Measurements from ENCODE around the gene SNX4. TPM values are rescaled to one million over a fixed set of nuclear protein-coding genes. Genes with fewer than 3 reads are reported as not detected.
A peak's percentile ranks its signal among the peaks of the same experiment; 100 is the strongest.
"Not testable (repeated sequence)": the region's sequence is repeated elsewhere in the genome, so short reads cannot be mapped to it uniquely, and the experiment has no call there.

The SNX4 gene
- 10 to 100 TPM; 33.0 to 37.9 TPM for total RNA-seq

DNA sequence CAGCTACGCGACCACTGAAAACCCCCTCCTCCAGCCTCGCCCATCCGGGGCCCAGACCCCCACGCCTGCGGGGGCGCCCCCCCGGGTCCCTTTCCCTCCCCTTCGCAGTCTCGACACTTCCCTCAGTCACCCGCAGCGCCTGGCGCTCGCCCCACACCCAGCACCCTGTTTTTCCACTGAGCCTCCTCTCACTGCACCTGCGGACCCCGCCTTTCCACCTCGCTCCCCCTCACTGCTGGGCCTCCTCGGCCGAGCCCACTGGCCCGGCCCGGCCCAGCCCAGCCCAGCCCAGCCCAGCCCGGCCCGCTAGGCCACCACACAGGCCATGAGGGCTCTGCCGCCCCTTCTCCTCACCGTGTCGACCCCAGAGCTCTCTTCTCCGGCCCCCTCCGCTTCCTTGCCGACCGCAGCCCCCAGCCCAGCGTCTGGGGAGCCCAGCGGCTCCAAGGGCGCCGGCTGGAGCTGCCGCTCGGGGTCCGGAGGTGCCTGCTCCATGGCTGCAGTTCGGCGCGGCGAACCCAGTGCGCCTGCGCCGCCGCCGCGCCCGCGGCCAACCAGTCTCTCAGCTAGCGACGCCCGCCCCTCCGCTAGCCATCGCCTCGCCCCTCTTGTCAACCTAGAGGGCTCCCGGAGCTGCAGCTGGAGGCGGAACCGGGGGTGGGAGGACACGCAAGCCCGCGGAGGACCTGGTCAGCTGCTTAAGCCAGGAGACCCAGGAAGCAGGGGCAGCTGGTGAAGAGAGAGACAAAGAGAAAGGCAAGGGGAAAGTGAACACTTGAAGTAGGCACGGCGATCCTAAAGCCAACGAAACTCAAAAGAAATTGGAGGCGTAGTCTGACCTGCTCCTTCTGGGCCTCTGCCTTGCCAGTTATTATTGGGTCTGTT lies at the start of gene SNX4:
SNX4 (minus strand) TSS at position 525 of the 885 bp plus-strand sequence; CDS start at position 495, 30 bp downstream.
- H3K27ac Mint-ChIP-seq, result peak within 1 kb of the TSS; percentile 87
- peak; percentile 98 for ATAC-seq
- CTCF ChIA-PET, result interaction anchor here (0.7 to 2.2 kb wide), 6 partner anchors 12 to 209 kb away, joined by 3 to 9 read pairs (median 4); no protein-coding TSS in a partner anchor
- DNase-seq, result peak; percentile 94
- H3K4me1 Mint-ChIP-seq, result peaks cover 40% of the 10 kb centered on the region
- H3K9me3 Mint-ChIP-seq (ENCODE audit: low read depth), result no peaks in the 10 kb centered on the region
- no peaks in the 10 kb centered on the region for H3K27me3 Mint-ChIP-seq
- peaks cover 13% of the 10 kb centered on the region for H3K36me3 Mint-ChIP-seq
- peak within 1 kb of the TSS; percentile 93 for H3K4me3 Mint-ChIP-seq

GRCh38 chr3:125556314-125556713 lies 36.3 kb upstream of the SNX4 start:
- H3K9me3 Mint-ChIP-seq (ENCODE audit: low read depth), result no peaks in the 10 kb centered on the region
- CTCF ChIA-PET, result no interaction called here

DNA sequence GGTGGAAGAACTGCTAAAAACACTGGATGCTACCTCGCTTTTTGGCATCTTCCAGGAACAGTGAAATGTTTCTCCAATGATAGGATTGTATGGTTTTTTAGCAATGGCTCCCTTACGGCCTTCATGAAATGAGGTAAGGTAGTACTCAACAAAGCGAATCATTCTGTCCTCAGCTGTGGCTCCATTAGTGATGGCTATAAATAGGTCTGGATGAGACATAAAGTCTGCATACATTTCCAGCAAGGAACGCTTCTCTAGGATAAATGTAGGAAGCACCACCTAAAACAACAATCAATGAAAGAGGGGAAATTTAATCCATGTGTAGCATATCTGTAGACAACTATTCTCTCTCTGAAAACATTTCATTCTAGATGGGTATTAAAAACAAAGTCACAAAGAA lies 32.4 kb upstream of the SNX4 start:
- CTCF ChIA-PET, result no interaction called here
- ATAC-seq (no peak), DNase-seq (no peak)
- H3K4me3 Mint-ChIP-seq, result no peak overlapping the region
- no peak overlapping the region for H3K27ac Mint-ChIP-seq
- H3K36me3 Mint-ChIP-seq, result peaks cover 17% of the 10 kb centered on the region
- no peaks in the 10 kb centered on the region for H3K9me3 Mint-ChIP-seq (ENCODE audit: low read depth)
- no peaks in the 10 kb centered on the region for H3K27me3 Mint-ChIP-seq
- H3K4me1 Mint-ChIP-seq, result peaks cover under 1% of the 10 kb centered on the region

More at GRCh38 chr3:125556314-125556713, 36.3 kb upstream of the SNX4 start:
- H3K27me3 Mint-ChIP-seq, result no peaks in the 10 kb centered on the region
- no peak for DNase-seq
- no peak overlapping the region for H3K27ac Mint-ChIP-seq
- no peak overlapping the region for H3K4me3 Mint-ChIP-seq
- ATAC-seq, result no peak
- no peaks in the 10 kb centered on the region for H3K4me1 Mint-ChIP-seq
- peaks cover 22% of the 10 kb centered on the region for H3K36me3 Mint-ChIP-seq

GRCh38 chr3:125528920-125529319 lies 8.9 kb upstream of the SNX4 start:
- no peak for DNase-seq
- no peak overlapping the region for H3K4me3 Mint-ChIP-seq
- no peaks in the 10 kb centered on the region for H3K9me3 Mint-ChIP-seq (ENCODE audit: low read depth)
- peaks cover 23% of the 10 kb centered on the region for H3K36me3 Mint-ChIP-seq
- peaks cover 2% of the 10 kb centered on the region for H3K4me1 Mint-ChIP-seq
- CTCF ChIA-PET, result interaction anchor here (0.7 kb wide), 1 partner anchor 24 kb away, joined by 3 read pairs; no protein-coding TSS in a partner anchor
- H3K27me3 Mint-ChIP-seq, result no peaks in the 10 kb centered on the region
- H3K27ac Mint-ChIP-seq, result no peak overlapping the region
- no peak for ATAC-seq

DNA sequence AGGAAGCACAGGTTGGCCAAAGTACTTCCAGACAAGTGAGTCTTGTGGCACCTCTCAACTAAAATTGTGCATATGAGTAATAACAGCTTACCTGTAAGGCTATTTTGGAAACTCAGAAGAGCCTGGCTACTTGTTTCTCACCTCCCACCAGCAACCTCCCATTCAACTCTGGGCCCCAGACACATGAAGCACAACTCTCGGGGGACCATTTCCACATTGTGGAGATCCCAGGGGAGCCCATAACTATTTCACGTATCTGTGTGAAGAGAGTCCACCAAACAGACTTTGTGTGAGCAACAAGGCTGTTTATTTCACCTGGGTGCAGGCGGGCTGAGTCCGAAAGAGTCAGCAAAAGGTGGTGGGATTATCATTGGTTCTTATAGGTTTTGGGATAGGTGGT lies 5.2 kb upstream of the SNX4 start:
- CTCF ChIA-PET, result interaction anchor here (1.2 to 1.6 kb wide), 2 partner anchors 9 to 61 kb away, joined by 4 read pairs; no protein-coding TSS in a partner anchor

DNA sequence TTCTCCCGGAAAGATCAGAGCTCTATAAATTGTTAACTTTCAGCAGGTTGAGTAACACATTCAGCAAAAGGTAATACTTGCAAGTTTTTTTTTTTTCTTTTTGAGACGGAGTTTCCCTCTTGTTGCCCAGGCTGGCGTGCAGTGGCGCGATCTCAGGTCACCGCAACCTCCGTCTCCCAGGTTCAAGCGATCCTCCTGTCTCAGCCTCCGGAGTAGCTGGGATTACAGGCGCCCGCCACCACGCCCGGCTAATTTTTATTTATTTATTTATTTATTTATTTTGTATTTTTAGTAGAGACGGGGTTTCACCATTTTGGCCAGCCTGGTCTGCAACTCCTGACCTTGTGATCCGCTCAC lies 539 bp upstream of the SNX4 start:
- Mint-ChIP-seq H3K36me3 (peaks cover 11% of the 10 kb centered on the region), H3K4me3 (peak overlapping the region; percentile 93), H3K4me1 (peaks cover 40% of the 10 kb centered on the region), H3K27ac (peak overlapping the region; percentile 87)
- not testable (repeated sequence) for H3K9me3 Mint-ChIP-seq (ENCODE audit: low read depth); DNase-seq; H3K27me3 Mint-ChIP-seq; ATAC-seq
- CTCF ChIA-PET, result interaction anchor here (0.7 to 2.2 kb wide), 3 partner anchors 13 to 65 kb away, joined by 3 to 9 read pairs (median 3); no protein-coding TSS in a partner anchor

More for the DNA sequence above, 5.2 kb upstream of the SNX4 start:
- Mint-ChIP-seq H3K4me1 (peaks cover 9% of the 10 kb centered on the region), H3K4me3 (no peak overlapping the region), H3K9me3 (ENCODE audit: low read depth) (no peaks in the 10 kb centered on the region), H3K27me3 (no peaks in the 10 kb centered on the region), H3K36me3 (peaks cover 16% of the 10 kb centered on the region), H3K27ac (no peak overlapping the region)
- no peak for DNase-seq
- no peak for ATAC-seq

DNA sequence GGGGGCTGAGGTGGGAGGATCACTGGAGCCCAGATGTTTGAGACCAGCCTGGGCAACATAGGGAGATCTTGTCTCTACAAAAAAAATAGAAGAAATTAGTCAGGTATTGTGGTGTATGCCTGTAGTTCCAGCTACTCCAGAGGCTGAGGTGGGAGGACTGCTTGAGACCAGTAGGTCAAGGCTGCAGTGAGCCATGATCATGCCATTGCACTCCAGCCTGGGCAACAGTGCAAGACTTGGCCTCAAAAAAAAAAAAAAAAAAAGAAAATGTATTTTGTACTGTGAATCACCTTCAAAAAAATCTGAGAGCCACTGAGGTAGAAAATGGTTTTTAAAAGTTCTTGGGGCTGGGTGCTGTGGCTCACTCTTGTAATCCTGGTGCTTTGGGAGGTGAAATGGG lies 4.6 kb downstream of the SNX4 start:
- no peak for ATAC-seq
- Mint-ChIP-seq H3K9me3 (ENCODE audit: low read depth) (no peaks in the 10 kb centered on the region), H3K27ac (no peak overlapping the region), H3K4me3 (no peak overlapping the region), H3K36me3 (peaks cover 38% of the 10 kb centered on the region), H3K4me1 (peaks cover 54% of the 10 kb centered on the region), H3K27me3 (no peaks in the 10 kb centered on the region)
- no peak for DNase-seq
- CTCF ChIA-PET, result no interaction called here

DNA sequence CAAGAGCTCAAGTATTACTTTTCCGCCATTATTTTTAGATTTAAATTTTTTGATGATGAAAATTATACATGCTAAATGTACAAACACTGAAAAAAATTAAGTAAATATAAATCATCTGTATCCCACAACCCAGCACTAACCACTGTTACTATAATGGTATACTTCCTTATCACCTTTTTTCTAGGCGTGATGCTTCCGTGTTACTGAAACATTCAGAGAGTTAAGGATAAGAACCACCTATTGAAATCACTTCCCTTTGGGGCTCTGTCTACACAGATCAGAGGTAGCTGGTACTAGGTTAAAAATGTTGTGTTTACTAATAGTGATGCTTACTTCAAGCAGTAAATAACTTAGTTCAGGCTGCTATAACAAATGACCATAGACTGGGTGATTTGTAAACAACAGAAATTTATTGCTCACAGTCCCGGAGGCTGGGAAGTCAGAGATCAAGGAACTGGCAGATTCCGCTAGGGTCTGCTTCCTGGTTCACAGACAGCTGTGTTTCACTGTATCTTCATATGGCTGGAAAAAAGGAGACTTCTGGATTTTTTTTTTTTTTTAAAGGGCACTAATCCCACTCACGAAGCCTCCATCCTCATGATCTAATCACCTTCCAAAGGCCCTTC lies 6.4 kb downstream of the SNX4 start:
- peaks cover 51% of the 10 kb centered on the region for H3K36me3 Mint-ChIP-seq
- H3K4me1 Mint-ChIP-seq, result peaks cover 43% of the 10 kb centered on the region
- no peak for ATAC-seq
- no peak overlapping the region for H3K27ac Mint-ChIP-seq
- no peaks in the 10 kb centered on the region for H3K9me3 Mint-ChIP-seq (ENCODE audit: low read depth)
- no peaks in the 10 kb centered on the region for H3K27me3 Mint-ChIP-seq
- CTCF ChIA-PET, result no interaction called here
- no peak for DNase-seq
- no peak overlapping the region for H3K4me3 Mint-ChIP-seq

- Mint-ChIP-seq H3K4me1 (peaks cover 35% of the 10 kb centered on the region), H3K36me3 (peaks cover 61% of the 10 kb centered on the region), H3K27ac (peak overlapping the region; percentile 33), H3K9me3 (ENCODE audit: low read depth) (peaks cover 1% of the 10 kb centered on the region), H3K27me3 (no peaks in the 10 kb centered on the region), H3K4me3 (no peak overlapping the region)
- DNase-seq, result peak; percentile 47
- CTCF ChIA-PET, result no interaction called here
- ATAC-seq, result peak; percentile 82
Measured at GRCh38 chr3:125512135-125512920, 7.7 kb downstream of the SNX4 start.

DNA sequence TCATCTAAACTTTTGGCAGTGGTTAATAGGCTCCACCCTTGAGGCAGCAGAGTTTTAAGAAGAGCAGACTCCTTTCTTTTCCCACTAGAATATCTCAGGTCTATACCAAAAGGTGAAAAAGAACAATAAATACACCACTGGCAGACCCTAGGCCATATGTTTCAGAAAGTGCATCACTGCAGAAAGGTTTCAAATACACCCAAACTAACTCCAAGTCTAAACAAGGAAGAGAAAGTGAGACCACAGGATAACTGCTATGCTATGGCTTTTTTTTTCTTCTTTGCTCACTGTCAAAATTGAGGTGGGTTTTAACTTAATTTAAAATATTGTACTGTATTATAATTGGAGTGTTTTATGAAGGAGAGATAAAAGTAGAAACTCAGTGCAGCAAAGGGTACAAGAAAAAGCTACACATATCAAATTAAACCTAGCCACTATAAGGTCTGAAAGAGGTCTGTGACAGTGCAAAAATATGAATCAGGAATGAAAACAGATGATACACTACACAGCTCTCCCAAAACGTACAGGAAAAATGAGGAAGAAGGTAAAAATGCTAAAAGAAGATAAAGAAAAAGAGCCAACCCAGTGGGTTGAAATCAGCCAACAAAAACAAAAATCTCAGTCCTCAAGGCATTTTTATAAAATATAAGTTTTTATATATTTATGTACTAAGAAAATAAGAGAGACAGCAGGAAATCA lies 8.4 kb downstream of the SNX4 start:
- Mint-ChIP-seq H3K27ac (peak overlapping the region; percentile 71), H3K27me3 (no peaks in the 10 kb centered on the region), H3K4me3 (peak overlapping the region; percentile 41), H3K36me3 (peaks cover 66% of the 10 kb centered on the region), H3K9me3 (ENCODE audit: low read depth) (peaks cover 4% of the 10 kb centered on the region), H3K4me1 (peaks cover 29% of the 10 kb centered on the region)
- no peak for DNase-seq
- CTCF ChIA-PET, result no interaction called here
- ATAC-seq, result no peak

DNA sequence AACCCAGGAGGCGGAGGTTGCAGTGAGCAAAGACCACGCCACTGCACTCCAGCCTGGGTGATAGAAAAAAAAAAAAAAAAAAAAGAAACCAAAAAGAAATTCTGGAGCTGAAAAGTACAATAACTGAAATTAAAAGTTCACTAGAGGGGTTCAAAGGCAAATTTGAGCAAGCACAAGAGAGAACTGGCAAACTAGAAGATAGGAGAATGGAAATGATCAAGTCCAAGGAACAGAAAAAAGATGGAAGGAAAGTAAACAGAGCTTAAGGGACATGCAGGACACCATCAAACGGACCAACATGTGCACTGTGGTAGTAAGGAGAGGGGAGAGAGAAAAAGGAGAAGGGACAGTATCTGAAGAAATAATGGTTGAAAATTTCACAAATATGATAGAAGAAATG lies 12.9 kb downstream of the SNX4 start:
- peaks cover 70% of the 10 kb centered on the region for H3K36me3 Mint-ChIP-seq

DNA sequence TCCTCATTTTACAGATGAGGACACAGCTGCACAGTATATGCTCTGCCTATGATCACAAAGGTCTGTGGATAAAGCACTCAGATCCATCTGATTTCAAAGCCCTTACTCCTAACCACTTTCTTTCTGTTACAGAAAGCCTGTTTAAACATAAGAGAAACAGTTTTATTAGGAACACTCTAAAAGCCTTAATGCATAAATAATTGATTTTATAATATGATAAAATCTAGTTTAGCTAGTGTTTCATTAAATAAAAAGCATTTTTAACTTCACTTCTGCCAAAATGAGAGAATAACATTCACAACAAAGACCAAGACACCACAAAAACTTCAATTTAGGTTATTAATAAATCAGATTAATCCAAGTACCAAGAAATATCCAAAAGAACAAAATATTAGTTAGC lies 21.4 kb downstream of the SNX4 start:
- H3K4me1 Mint-ChIP-seq, result no peaks in the 10 kb centered on the region
- H3K9me3 Mint-ChIP-seq (ENCODE audit: low read depth), result no peaks in the 10 kb centered on the region
- H3K27ac Mint-ChIP-seq, result no peak overlapping the region
- H3K36me3 Mint-ChIP-seq, result peaks cover 36% of the 10 kb centered on the region
- CTCF ChIA-PET, result no interaction called here
- no peaks in the 10 kb centered on the region for H3K27me3 Mint-ChIP-seq
- no peak for DNase-seq
- no peak overlapping the region for H3K4me3 Mint-ChIP-seq
- no peak for ATAC-seq

More for the DNA sequence above, 12.9 kb downstream of the SNX4 start:
- Mint-ChIP-seq H3K4me1 (peaks cover 9% of the 10 kb centered on the region), H3K27ac (no peak overlapping the region), H3K9me3 (ENCODE audit: low read depth) (peaks cover 4% of the 10 kb centered on the region), H3K27me3 (no peaks in the 10 kb centered on the region), H3K4me3 (no peak overlapping the region)
- ATAC-seq (no peak), DNase-seq (no peak)
- CTCF ChIA-PET, result interaction anchor here (0.6 to 1.2 kb wide), 4 partner anchors 11 to 78 kb away, joined by 3 to 5 read pairs (median 3); partner anchors contain the start of gene SNX4

- no peaks in the 10 kb centered on the region for H3K9me3 Mint-ChIP-seq (ENCODE audit: low read depth)
- ATAC-seq (no peak), DNase-seq (no peak)
- H3K4me3 Mint-ChIP-seq, result no peak overlapping the region
- CTCF ChIA-PET, result no interaction called here
- H3K27ac Mint-ChIP-seq, result no peak overlapping the region
- peaks cover 35% of the 10 kb centered on the region for H3K36me3 Mint-ChIP-seq
- no peaks in the 10 kb centered on the region for H3K27me3 Mint-ChIP-seq
- no peaks in the 10 kb centered on the region for H3K4me1 Mint-ChIP-seq
Measured at GRCh38 chr3:125496701-125497100, 23.3 kb downstream of the SNX4 start.

Measured in activated CD8-positive, alpha-beta memory T cell treated with anti-CD3 and anti-CD28 coated beads, Interleukin-2, amount 10 ng/mL, durations not matched to agents 7 days and 5 days (primary cell).